A549 (cell line): ENCODE data around the gene DNAJB7. TPM values are rescaled to one million over a fixed set of nuclear protein-coding genes. Genes with fewer than 3 reads are reported as not detected.

ENCODE experiments used
- ATAC-seq, 2 experiments: fragments of 200-7000 bp in 1 of 2; fragments of >200 bp in 1 of 2; cut with Nextera tagmentation in 1 of 2; cut with Tn5 transposase in 1 of 2; 3 replicates each; pipeline versions ENCODE4 v1.8.0 to v1.9.1; 2018 to 2020; ENCODE audit warnings: mild to moderate bottlenecking in 1 of 2, moderate library complexity in 1 of 2
- CTCF ChIA-PET: fragments of 300-600 bp; sonication (Branson Sonifier 250); formaldehyde crosslinking; extraction: SDS; loops from one replicate; lab custom pipeline; 2021; ENCODE audit warnings: antibody characterized with exemption, inconsistent platforms; lab: Yijun Ruan, JAX
- POLR2A ChIA-PET: fragments of 350-600 bp; formaldehyde crosslinking; extraction: SDS; loops from one replicate; lab custom pipeline; 2021; ENCODE audit warnings: antibody characterized with exemption, inconsistent platforms; lab: Yijun Ruan, JAX
- DNase-seq, 2 experiments: peaks; one replicate each; pipeline versions ENCODE4 v3.0.0 to v3.0.0-alpha.2; 2011 to 2016; ENCODE audit warnings: low read depth in 1 of 2, low spot score in 1 of 2
- FAIRE-seq: peaks from 2 replicates; lab custom pipeline; 2011; peaks lifted over from hg19 to GRCh38; lab: Jason Lieb, UNC
- H3K27ac ChIP-seq, 2 experiments: fragments of >200 bp; sonication (Bioruptor Twin); formaldehyde crosslinking; 3 replicates each; pipeline ENCODE4 v1.5.1; 2016 to 2017
- H3K4me1 ChIP-seq: fragments of >200 bp; sonication (Bioruptor Twin); formaldehyde crosslinking; 3 replicates; pipeline ENCODE4 v1.6.1; 2016
- H3K4me2 ChIP-seq: fragments of >200 bp; sonication (Bioruptor Twin); formaldehyde crosslinking; 3 replicates; pipeline ENCODE4 v1.6.1; 2016
- H3K4me3 ChIP-seq: fragments of >200 bp; sonication (Bioruptor Twin); formaldehyde crosslinking; 3 replicates; pipeline ENCODE4 v1.5.1; 2016
- H3K9me3 ChIP-seq: fragments of >200 bp; sonication (Bioruptor Twin); formaldehyde crosslinking; 3 replicates; pipeline ENCODE4 v1.6.1; 2016
- ATOH8 ChIP-seq: fragments of 250-450 bp; sonication (Bioruptor Pico); IDR thresholded peaks from 2 replicates; pipeline ENCODE4 v1.5.0; 2020; ENCODE audit warnings: low read depth, mild to moderate bottlenecking, moderate library complexity
- CBX2 ChIP-seq: fragments of 200-600 bp; sonication (generic); IDR thresholded peaks from 2 replicates; pipeline ENCODE4 v1.6.1; 2016; ENCODE audit warnings: low read depth, mild to moderate bottlenecking, borderline replicate concordance
- CBX8 ChIP-seq: fragments of 200-600 bp; sonication (generic); IDR thresholded peaks from 2 replicates; pipeline ENCODE4 v1.6.1; 2016
- CHD2 ChIP-seq: fragments of 150-350 bp; IDR thresholded peaks from 2 replicates; pipeline ENCODE4 v1.6.1; 2014; ENCODE audit warnings: low read length; ENCODE audit not compliant: partially characterized antibody
- CTCF ChIP-seq: fragments of >200 bp; sonication (Bioruptor Twin); formaldehyde crosslinking; IDR thresholded peaks from 3 replicates; pipeline ENCODE4 v1.5.1; 2016
- EHMT2 ChIP-seq: fragments of 200-600 bp; sonication (generic); IDR thresholded peaks from 2 replicates; pipeline ENCODE4 v1.6.1; 2016; ENCODE audit warnings: antibody characterized with exemption, low read depth, mild to moderate bottlenecking, moderate library complexity
- EP300 ChIP-seq, 2 experiments: fragments of >200 bp; sonication (Bioruptor Twin); formaldehyde crosslinking; IDR thresholded peaks; 2 replicates in 1 of 2; 3 replicates in 1 of 2; pipeline ENCODE4 v1.6.1; 2016 to 2017
- ESRRA ChIP-seq: fragments of 150-350 bp; IDR thresholded peaks from 2 replicates; pipeline ENCODE4 v1.6.1; 2014; ENCODE audit warnings: mild to moderate bottlenecking, low read length, borderline replicate concordance
- FOXS1 ChIP-seq: fragments of 250-450 bp; sonication (Bioruptor Pico); IDR thresholded peaks from 2 replicates; pipeline ENCODE4 v1.5.0; 2020; ENCODE audit warnings: mild to moderate bottlenecking, moderate library complexity
- GATA3 ChIP-seq: IDR thresholded peaks from 2 replicates; pipeline ENCODE4 v1.6.1; 2012; ENCODE audit warnings: borderline replicate concordance
- HES2 ChIP-seq: fragments of >200 bp; sonication (Bioruptor Twin); formaldehyde crosslinking; IDR thresholded peaks from 2 replicates; pipeline ENCODE4 v1.6.1; 2016
- HEYL ChIP-seq: fragments of 250-450 bp; sonication (Bioruptor Pico); IDR thresholded peaks from 2 replicates; pipeline ENCODE4 v1.8.0; 2021; ENCODE audit warnings: mild to moderate bottlenecking, moderate library complexity
- HOXA7 ChIP-seq: fragments of 250-450 bp; sonication (Bioruptor Pico); IDR thresholded peaks from 2 replicates; pipeline ENCODE4 v1.5.0; 2020; ENCODE audit warnings: mild to moderate bottlenecking, moderate library complexity
- HOXB5 ChIP-seq: fragments of 250-450 bp; sonication (Bioruptor Pico); IDR thresholded peaks from 2 replicates; pipeline ENCODE4 v1.5.0; 2020; ENCODE audit warnings: mild to moderate bottlenecking, moderate library complexity
- MAFK ChIP-seq: fragments of 450-650 bp; IDR thresholded peaks from 2 replicates; pipeline ENCODE4 v1.6.1; 2014; ENCODE audit not compliant: partially characterized antibody
- MYC ChIP-seq: IDR thresholded peaks from 2 replicates; pipeline ENCODE4 v1.6.1; 2012; ENCODE audit warnings: mild to moderate bottlenecking, inconsistent platforms, low read length, improper control_type of control experiment, borderline replicate concordance
- NFE2L2 ChIP-seq: fragments of 150-350 bp; conservative IDR thresholded peaks from 2 replicates; pipeline ENCODE4 v1.6.1; 2014; ENCODE audit warnings: low read length
- POLR2A ChIP-seq: IDR thresholded peaks from 2 replicates; pipeline ENCODE4 v1.6.1; 2012; ENCODE audit warnings: mild to moderate bottlenecking, low read length
- RCOR1 ChIP-seq: fragments of 150-350 bp; IDR thresholded peaks from 2 replicates; pipeline ENCODE4 v1.6.1; 2014; ENCODE audit warnings: antibody characterized with exemption, low read length, low read depth
- REST ChIP-seq: fragments of 200-600 bp; sonication (generic); IDR thresholded peaks from 2 replicates; pipeline ENCODE4 v1.6.1; 2016; ENCODE audit warnings: antibody characterized with exemption, mild to moderate bottlenecking, moderate library complexity
- RNF2 ChIP-seq: fragments of 200-600 bp; sonication (generic); IDR thresholded peaks from 2 replicates; pipeline ENCODE4 v1.6.1; 2016; ENCODE audit warnings: low read depth, mild to moderate bottlenecking, antibody characterized with exemption, moderate library complexity, borderline replicate concordance
- TFCP2L1 ChIP-seq: fragments of 250-450 bp; sonication (Bioruptor Pico); IDR thresholded peaks from 2 replicates; pipeline ENCODE4 v1.5.0; 2021; ENCODE audit warnings: mild to moderate bottlenecking
- USF2 ChIP-seq: fragments of 450-650 bp; IDR thresholded peaks from 2 replicates; pipeline ENCODE4 v1.6.1; 2014; ENCODE audit warnings: antibody characterized with exemption
- ZC3H11A ChIP-seq: fragments of 450-650 bp; IDR thresholded peaks from 2 replicates; pipeline ENCODE4 v1.6.1; 2014; ENCODE audit warnings: antibody characterized with exemption, mild to moderate bottlenecking
- ZNF302 ChIP-seq: fragments of 250-450 bp; sonication (Bioruptor Pico); IDR thresholded peaks from 2 replicates; pipeline ENCODE4 v1.9.0; 2021; ENCODE audit warnings: inconsistent platforms, mild to moderate bottlenecking, moderate library complexity
- ZSCAN20 ChIP-seq: fragments of 250-450 bp; sonication (Bioruptor Pico); IDR thresholded peaks from 2 replicates; pipeline ENCODE4 v1.8.0; 2022; ENCODE audit warnings: mild to moderate bottlenecking, moderate library complexity
- WGBS: methylation state at CpG from one replicate; pipeline ENCODE4 v1.1.6; 2017; ENCODE audit errors: missing lambda C conversion rate; 5-methylcytosine and 5-hydroxymethylcytosine counted together
- polyA plus RNA-seq, 4 experiments: library from polyadenylated mRNA; depleted of rRNA in 3 of 4; stranded (reverse); fragments of >200 nt; fragmentation: RNase III in 1 of 4; extraction: RNeasy Plus Mini Kit Qiagen cat#74134 plus additional on column Dnase treatment in 1 of 4; gene quantifications; 2 replicates in 3 of 4; 3 replicates in 1 of 4; pipeline ENCODE4 v1.2.3, GENCODE V29; 2011 to 2017

The DNAJB7 gene
- polyA plus RNA-seq, 2 of the 4 experiments (the other 2 are of a cell fraction): not detected

- TF ChIP-seq EP300 (IDR thresholded peaks at IDR 0.05): no peak
- no peak for TF ChIP-seq ZC3H11A
- no peak for TF ChIP-seq POLR2A
- no peak for TF ChIP-seq MYC
- no peak for TF ChIP-seq RCOR1
- no peak for TF ChIP-seq FOXS1 (CRISPR knock-in tag)
- no peak overlapping the region for H3K4me2 ChIP-seq
- ATAC-seq (no peak), DNase-seq (no peak), FAIRE-seq (no peak)
- no peaks in the 10 kb centered on the region for H3K9me3 ChIP-seq
- no peak overlapping the region for H3K27ac ChIP-seq
- ChIA-PET CTCF (interaction anchor here (1.3 kb wide), 1 partner anchor 156 kb away, joined by 6 read pairs; no protein-coding TSS in a partner anchor), POLR2A (no interaction called here)
- 92% methylated on average over 3 of the region's 3 CpGs for WGBS
- no peak overlapping the region for H3K4me3 ChIP-seq
- H3K4me1 ChIP-seq: peaks cover 16% of the 10 kb centered on the region
These were observed 23.4 kb downstream of the DNAJB7 start for GRCh38 chr22:40838486-40838885.

- ChIA-PET POLR2A (no interaction called here), CTCF (interaction anchor here (1.5 kb wide), 1 partner anchor 65 kb away, joined by 3 read pairs; no protein-coding TSS in a partner anchor)
- no peak overlapping the region for H3K4me2 ChIP-seq
These were observed 27.3 kb downstream of the DNAJB7 start for GRCh38 chr22:40834619-40835018.

GRCh38 chr22:40829131-40829530 is 32.8 kb downstream of the DNAJB7 start:
- DNase-seq: no peak

More at GRCh38 chr22:40834619-40835018, 27.3 kb downstream of the DNAJB7 start:
- FAIRE-seq (no peak), ATAC-seq (no peak), DNase-seq (no peak)
- H3K4me3 ChIP-seq: no peak overlapping the region
- WGBS: 90% methylated on average over 3 of the region's 3 CpGs
- TF ChIP-seq ZNF302 (CRISPR knock-in tag): no peak
- no peak for TF ChIP-seq TFCP2L1 (CRISPR knock-in tag)
- TF ChIP-seq CHD2: no peak
- peak; percentile 86 for TF ChIP-seq MAFK
- no peak for TF ChIP-seq ZSCAN20 (CRISPR knock-in tag)
- TF ChIP-seq, all 56 proteins: peak for 1
- no peaks in the 10 kb centered on the region for H3K9me3 ChIP-seq
- no peak overlapping the region for H3K27ac ChIP-seq
- peaks cover 7% of the 10 kb centered on the region; the same call in 1 of the 3 replicates for H3K4me1 ChIP-seq

More at GRCh38 chr22:40829131-40829530, 32.8 kb downstream of the DNAJB7 start:
- ChIA-PET POLR2A (no interaction called here), CTCF (no interaction called here)
- Histone ChIP-seq H3K4me3 (no peak overlapping the region), H3K27ac (no peak overlapping the region), H3K9me3 (no peaks in the 10 kb centered on the region), H3K4me1 (no peaks in the 10 kb centered on the region), H3K4me2 (no peak overlapping the region)
- 93% methylated on average over 6 of the region's 6 CpGs for WGBS
- FAIRE-seq (no peak), ATAC-seq (no peak)
- TF ChIP-seq GATA3 (no peak), HES2 (no peak), CTCF (no peak), USF2 (no peak), RCOR1 (no peak), HEYL (CRISPR knock-in tag) (no peak), NFE2L2 (no peak), CBX8 (no peak), ATOH8 (no peak), HOXB5 (CRISPR knock-in tag) (no peak), EHMT2 (no peak), CHD2 (no peak), REST (no peak), HOXA7 (CRISPR knock-in tag) (no peak), ESRRA (no peak), ZC3H11A (no peak), CBX2 (no peak), RNF2 (no peak), MAFK (no peak)
